GM18868 (cell line): ENCODE measurements around the gene POLR2E.

Experiments
- ATAC-seq: cut with Tn5 transposase; IDR thresholded peaks from one replicate; pipeline ENCODE4 v1.9.1; 2021; ENCODE audit warnings: mild to moderate bottlenecking, moderate library complexity; ENCODE audit not compliant: unreplicated experiment

POLR2E gene

DNA sequence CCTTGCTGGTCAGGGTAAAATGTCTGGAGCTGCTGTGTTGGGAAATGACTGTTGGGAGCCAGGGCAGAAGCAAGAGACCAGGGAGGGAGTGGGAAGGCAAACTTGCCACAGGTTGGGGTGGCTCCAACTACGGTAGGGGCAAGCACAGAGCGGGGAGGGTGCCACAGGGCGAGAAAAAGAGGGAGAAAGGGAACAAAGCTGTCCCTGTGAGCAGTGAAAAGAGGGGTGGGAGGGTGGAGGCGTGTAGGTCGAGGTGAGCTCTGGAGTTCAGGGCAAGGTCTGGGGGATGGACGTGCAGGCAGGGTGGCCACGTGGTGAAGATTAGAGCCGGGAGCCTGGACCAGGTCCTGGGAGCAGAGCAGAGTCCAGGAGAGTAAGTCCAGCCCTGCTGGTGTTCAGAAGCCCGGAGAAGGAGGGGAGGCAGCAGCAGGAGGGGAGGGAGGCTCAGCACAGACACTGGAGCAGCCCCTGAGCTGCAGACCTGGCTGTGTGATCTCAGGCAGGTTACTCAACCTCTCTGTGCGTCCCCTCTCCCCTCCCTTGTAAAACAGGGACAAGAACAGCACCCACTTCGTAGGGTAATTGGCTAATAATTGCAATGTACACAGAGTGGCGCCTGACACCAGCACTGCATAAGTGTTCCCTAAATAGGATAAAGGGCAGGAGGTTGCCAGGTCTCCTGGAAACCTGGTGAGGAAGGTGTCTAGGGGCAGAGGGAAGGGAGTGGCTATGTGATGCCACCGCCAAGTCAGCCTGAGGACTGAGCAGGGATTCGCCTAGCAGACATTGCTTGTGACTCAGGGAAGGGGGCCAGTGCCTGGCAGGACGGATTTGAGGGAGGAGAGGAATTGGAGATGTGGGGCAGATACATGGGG, 3.2 kb upstream of the POLR2E start:
- ATAC-seq, result no peak

- no peak for ATAC-seq
Measured at GRCh38 chr19:1097810-1098176, 2.6 kb upstream of the POLR2E start.

DNA sequence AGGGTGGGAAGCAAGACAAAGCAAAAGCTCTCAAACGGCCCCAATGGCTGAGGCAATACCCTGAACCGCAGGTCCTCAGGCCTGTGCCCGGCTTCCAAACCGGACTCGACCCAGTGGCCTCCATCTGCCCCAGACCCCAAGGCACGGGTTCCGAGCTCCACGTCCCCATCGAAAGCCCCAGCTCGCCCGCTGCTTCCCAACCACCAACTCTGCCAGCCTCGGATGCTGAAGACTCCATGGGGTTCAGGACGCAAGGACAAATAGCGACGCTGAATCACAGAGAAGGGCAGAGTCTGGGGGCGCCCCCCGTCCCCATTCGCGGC, 559 bp downstream of the POLR2E start:
- no peak for ATAC-seq

GRCh38 chr19:1093811-1094553, 1.2 kb downstream of the POLR2E start:
- no peak for ATAC-seq

DNA sequence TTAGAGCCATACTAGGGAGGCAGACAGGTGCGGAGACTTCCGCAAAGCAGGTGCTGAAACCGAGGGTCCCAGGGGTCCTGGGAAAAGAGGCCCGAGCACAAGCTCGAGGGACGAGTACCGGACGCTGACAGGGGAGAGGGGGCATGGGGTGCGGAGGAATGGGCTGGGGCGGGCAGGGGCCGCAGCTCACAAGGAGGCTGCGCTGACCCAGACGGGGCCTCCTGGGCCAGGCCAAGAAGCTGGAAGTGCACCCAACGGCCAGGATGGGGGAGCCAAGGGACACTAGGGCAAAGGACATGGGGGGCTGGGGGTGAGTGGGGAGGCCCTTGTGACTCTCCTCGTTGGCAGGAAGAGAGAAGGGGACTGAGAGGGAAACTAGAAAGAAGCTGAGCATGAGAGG, 1.8 kb downstream of the POLR2E start:
- ATAC-seq, result no peak

DNA sequence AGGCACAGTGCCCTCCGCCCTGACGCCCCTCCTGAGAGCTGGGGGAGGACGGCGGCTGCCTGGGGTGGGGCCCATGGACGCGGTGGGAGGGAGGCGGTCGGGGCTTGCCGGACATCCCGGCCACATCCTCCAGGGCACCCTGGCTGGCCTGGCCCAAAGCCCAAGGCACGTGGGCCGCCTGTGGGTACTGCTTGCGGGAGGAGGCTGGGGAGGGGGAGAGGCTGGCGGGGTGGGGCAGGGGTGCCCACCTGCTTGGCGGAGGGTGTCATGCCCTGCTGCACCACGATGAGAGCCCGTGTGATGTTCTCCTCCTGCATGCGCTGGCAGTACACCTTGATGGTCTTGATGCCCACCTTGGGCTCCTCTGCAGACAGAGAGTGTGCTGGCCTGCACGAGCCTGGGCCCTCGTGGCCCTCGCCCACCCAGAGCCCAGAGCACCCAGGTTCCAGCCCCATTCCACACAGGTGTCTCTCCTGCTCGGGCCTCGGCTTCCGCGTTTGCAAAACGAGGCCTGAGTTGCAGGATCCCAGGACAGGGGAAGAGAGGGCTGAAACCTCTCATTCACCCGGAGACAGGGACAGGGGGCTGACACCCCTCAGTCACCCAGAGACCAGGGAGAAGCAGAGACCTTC, 3.5 kb downstream of the POLR2E start:
- ATAC-seq, result no peak

GRCh38 chr19:1090731-1091543, 4.2 kb downstream of the POLR2E start:
- no peak for ATAC-seq

DNA sequence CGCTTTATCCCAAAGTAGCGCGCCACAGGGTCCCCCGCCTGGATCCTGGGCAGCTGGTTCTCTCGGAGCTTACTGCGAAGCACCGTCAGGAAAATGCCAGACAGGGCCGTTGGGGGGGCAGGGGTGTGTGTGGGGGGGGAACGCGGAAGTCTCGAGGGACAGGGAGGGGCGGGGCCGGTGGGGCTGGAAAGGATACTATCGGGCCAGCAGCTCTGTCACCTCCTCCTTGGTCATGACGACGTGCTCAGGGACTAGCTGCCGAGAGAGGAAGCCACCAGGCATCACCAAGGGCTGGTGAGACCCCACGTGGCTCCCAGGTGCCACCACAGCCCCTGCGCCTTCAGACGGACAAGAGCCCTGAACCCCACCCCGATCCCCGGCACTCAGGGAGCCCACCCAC, 5.3 kb downstream of the POLR2E start:
- no peak for ATAC-seq

GRCh38 chr19:1089126-1089771, 5.9 kb downstream of the POLR2E start:
- no peak for ATAC-seq

- ATAC-seq, result no peak
Measured at GRCh38 chr19:1088416-1089010, 6.7 kb downstream of the POLR2E start.

GRCh38 chr19:1087813-1088415, 7.3 kb downstream of the POLR2E start:
- no peak for ATAC-seq

DNA sequence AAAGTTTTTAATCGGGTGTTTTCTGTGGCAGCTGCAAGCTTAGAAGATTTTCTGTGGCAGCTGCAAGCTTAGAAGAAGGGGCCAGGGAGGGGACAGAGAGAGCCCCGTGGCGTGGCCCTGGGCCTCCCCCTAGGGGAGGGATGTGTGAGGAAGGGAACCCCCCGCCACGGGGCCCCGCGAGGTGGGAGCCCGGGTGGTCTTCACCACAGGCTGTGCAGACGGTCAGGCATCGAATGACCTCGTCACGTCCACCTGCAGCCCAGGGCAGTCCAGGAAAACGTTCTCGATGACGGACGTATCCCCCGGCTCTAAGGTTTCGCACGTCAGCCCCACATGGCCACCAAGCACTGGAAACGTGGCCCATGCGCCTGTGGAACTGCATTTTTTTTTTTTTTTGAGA, 8.6 kb downstream of the POLR2E start:
- no peak for ATAC-seq

- no peak for ATAC-seq
Measured at GRCh38 chr19:1085676-1086442, 9.3 kb downstream of the POLR2E start.

DNA sequence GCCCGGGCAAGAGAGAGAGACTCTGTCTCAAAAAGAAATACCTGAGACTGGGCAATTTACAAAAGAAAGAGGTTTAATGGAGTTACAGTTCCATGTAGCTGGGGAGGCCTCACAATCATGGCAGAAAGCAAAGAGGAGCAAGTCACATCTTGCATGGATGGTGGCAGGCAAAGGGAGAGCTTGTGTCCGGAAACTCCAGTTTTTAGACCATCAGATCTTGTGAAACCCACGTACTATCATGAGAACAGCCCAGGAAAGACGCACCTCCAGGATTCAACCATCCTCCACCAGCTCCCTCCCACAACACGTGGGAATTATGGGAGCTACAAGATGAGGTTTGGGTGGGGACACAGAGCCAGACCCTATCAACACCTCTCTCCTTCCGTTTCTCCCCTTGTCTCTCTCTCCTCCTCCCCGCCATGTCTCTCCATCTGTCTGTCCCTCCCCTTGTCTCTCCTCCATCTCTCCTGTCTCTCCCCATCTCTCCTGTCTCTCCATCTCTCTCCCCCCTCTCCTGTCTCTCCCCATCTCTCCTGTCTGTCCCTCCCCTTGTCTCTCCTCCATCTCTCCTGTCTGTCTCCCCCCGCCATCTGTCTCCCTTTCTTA, 10.0 kb downstream of the POLR2E start:
- ATAC-seq, result no peak

GRCh38 chr19:1084024-1084868, 10.9 kb downstream of the POLR2E start:
- ATAC-seq, result no peak

DNA sequence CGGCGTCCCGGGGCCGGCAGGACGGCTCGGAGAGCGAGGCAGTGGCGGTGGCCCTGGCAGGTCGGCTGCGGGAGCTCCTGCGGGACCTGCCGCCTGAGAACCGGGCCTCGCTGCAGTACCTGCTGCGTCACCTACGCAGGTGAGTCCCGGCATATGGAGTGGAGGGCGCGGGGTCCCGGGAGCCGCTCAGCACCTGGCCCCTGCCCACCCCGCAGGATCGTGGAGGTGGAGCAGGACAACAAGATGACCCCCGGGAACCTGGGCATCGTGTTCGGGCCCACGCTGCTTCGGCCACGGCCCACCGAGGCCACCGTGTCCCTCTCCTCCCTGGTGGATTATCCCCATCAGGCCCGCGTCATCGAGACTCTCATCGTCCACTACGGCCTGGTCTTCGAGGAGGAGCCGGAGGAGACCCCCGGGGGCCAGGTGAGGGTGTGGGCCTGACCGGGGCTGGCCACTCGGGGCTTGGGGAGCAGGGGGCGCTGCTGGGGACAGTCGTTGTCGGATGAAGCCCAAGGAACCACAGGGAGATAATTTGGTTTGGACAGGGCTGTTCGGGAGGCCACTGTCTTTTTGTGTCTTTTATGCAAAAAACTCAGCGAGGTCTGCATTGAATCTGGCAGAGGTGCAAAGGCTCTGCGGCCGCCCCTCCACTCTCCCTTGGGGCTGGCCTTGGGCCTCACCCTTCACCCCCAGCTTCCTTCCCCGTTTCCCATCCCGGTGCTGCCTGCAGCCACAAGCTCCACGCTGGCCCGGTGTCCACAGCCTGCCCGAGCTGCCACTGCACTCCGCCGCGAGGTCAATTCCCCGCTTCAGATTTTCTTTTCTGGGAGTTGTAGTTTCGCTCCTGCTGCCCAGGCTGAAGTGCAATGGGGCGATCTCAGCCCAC, 12.0 kb downstream of the POLR2E start:
- no peak for ATAC-seq
